ENCODE measurements around the gene SLCO4A1. TPM values are rescaled to one million over a fixed set of nuclear protein-coding genes. Genes with fewer than 3 reads are reported as not detected.

Gene SLCO4A1
- total RNA-seq, 1 donor from 2014 or later: 1.4 TPM

DNA sequence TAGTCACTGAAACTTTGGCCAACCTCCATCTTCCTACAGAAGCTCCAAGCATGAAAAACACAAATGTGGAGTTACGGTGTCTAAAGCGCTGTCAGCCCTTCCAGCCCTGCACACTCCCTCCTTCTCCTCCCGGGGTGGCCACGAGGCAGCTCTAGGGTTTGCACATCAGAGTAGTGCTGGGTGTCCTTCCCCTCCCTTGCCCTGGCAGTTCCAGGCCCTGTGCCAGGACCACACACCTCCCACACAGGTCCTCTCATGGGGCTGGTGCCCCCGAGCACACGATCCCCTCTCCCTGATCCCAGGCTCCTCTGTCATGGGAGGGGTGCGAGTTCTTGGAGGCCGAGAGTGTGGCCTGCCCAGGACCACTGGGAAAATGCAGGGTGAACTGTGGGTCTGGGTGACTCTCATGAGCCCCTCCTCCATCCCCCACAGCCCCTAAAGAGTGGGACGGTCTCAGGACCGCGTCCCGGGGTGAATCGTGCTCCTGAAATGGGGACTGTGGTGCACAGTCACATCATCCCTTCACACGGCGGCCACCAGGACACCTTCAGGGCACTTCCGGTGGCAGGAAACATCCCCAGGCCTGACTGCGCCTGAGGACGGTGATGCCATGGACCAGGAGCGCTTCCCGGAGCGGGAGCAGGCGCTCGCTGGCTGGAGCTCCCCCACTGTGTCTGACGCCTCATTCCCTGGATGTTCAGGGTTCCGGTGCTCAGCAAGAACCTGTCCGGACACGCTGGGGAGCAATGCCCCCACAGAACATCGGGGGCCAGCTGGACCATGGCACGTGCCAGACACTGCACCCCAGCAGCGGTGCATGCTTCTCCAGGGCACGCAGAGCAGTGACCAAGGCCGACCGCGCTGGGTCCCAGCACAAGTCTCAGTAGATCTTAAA, 42.8 kb upstream of the SLCO4A1 start:
- no peak for DNase-seq (ENCODE audit: low spot score)
- Mint-ChIP-seq H3K4me3 (ENCODE audit: unreplicated experiment) (no peak overlapping the region), H3K27ac (ENCODE audit: unreplicated experiment) (no peak overlapping the region), H3K27me3 (ENCODE audit: unreplicated experiment) (peaks cover 2% of the 10 kb centered on the region), H3K9me3 (ENCODE audit: unreplicated experiment) (no peaks in the 10 kb centered on the region), H3K36me3 (ENCODE audit: low read depth, unreplicated experiment) (no peaks in the 10 kb centered on the region), H3K4me1 (ENCODE audit: unreplicated experiment) (no peaks in the 10 kb centered on the region)
- TF ChIP-seq, protein P1, sequence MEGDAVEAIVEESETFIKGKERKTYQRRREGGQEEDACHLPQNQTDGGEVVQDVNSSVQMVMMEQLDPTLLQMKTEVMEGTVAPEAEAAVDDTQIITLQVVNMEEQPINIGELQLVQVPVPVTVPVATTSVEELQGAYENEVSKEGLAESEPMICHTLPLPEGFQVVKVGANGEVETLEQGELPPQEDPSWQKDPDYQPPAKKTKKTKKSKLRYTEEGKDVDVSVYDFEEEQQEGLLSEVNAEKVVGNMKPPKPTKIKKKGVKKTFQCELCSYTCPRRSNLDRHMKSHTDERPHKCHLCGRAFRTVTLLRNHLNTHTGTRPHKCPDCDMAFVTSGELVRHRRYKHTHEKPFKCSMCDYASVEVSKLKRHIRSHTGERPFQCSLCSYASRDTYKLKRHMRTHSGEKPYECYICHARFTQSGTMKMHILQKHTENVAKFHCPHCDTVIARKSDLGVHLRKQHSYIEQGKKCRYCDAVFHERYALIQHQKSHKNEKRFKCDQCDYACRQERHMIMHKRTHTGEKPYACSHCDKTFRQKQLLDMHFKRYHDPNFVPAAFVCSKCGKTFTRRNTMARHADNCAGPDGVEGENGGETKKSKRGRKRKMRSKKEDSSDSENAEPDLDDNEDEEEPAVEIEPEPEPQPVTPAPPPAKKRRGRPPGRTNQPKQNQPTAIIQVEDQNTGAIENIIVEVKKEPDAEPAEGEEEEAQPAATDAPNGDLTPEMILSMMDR (IDR thresholded peaks at IDR 0.05; ENCODE audit: unreplicated experiment): no peak

DNA sequence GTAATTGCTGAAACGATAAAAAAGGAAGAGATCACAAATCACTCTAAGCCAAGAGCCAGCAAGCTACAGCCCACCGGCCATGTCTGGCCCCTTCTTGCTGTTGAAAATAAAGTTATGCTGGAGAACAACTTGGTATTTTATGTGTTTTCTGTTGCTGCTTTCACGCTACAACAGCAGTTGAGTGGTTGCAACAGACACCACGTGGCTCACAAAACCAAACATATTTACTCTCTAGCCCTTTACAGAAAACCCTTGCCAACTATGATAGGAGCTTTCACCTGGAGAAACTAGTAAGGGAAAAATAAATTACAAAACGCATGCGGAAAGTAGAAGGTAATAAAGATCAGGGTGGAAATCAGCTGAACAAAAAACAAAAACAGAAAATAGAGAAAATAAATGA, 41.1 kb upstream of the SLCO4A1 start:
- DNase-seq (ENCODE audit: low spot score): no peak
- no peak overlapping the region for H3K4me3 Mint-ChIP-seq (ENCODE audit: unreplicated experiment)
- TF ChIP-seq, protein P1 (IDR thresholded peaks at IDR 0.05; ENCODE audit: unreplicated experiment): no peak

DNA sequence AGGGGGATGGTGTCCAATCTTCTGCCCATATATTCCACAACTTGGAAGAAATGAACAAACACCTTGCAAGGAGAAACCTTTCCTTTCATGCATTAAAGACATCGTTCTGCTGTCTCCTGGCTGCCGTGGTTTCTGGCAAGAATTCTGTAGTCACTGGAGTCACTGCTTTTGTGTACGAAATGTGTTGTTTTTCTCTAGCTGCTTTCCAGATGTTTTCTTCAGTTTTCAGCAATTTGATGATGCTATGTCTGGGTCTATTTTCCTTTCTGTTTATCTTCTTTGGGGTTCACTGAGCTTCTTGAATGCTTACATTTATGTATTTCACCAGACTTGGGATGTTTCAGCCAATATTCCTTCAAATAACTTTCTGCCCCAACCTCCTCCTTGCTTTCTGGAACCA, 40.6 kb upstream of the SLCO4A1 start:
- Mint-ChIP-seq H3K27ac (ENCODE audit: unreplicated experiment) (no peak overlapping the region), H3K4me1 (ENCODE audit: unreplicated experiment) (peaks cover 3% of the 10 kb centered on the region), H3K27me3 (ENCODE audit: unreplicated experiment) (peaks cover 2% of the 10 kb centered on the region), H3K9me3 (ENCODE audit: unreplicated experiment) (no peaks in the 10 kb centered on the region), H3K36me3 (ENCODE audit: low read depth, unreplicated experiment) (no peaks in the 10 kb centered on the region), H3K4me3 (ENCODE audit: unreplicated experiment) (no peak overlapping the region)
- DNase-seq (ENCODE audit: low spot score): no peak
- TF ChIP-seq, protein P1 (IDR thresholded peaks at IDR 0.05; ENCODE audit: unreplicated experiment): no peak

More for the DNA sequence above, 41.1 kb upstream of the SLCO4A1 start:
- Mint-ChIP-seq H3K4me1 (ENCODE audit: unreplicated experiment) (peaks cover under 1% of the 10 kb centered on the region), H3K27ac (ENCODE audit: unreplicated experiment) (no peak overlapping the region), H3K27me3 (ENCODE audit: unreplicated experiment) (peaks cover 2% of the 10 kb centered on the region), H3K9me3 (ENCODE audit: unreplicated experiment) (no peaks in the 10 kb centered on the region), H3K36me3 (ENCODE audit: low read depth, unreplicated experiment) (no peaks in the 10 kb centered on the region)

DNA sequence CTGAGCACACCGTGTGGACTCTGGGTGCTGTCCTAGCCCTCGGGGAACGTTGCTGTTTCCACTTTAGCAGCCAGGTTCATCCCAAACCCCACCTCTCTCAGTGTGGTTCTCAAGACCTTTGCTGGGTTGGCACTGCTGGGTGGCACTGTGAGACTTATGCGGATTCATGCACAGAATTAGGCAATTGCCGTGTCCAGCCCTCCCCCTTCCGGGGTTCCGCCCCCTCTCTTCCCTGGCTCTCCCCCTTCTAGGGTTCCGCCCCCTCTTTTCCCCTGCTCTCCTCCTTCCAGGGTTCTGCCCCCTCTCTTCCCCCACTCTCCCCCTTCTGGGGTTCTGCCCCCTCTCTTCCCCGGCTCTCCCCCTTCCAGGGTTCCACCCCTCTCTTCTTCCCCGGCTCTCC, 39.8 kb upstream of the SLCO4A1 start:
- H3K36me3 Mint-ChIP-seq (ENCODE audit: low read depth, unreplicated experiment): no peaks in the 10 kb centered on the region
- H3K4me1 Mint-ChIP-seq (ENCODE audit: unreplicated experiment): peaks cover 3% of the 10 kb centered on the region
- peaks cover 3% of the 10 kb centered on the region for H3K27me3 Mint-ChIP-seq (ENCODE audit: unreplicated experiment)
- TF ChIP-seq, protein P1 (IDR thresholded peaks at IDR 0.05; ENCODE audit: unreplicated experiment): no peak
- no peak for DNase-seq (ENCODE audit: low spot score)
- no peak overlapping the region for H3K27ac Mint-ChIP-seq (ENCODE audit: unreplicated experiment)
- no peaks in the 10 kb centered on the region for H3K9me3 Mint-ChIP-seq (ENCODE audit: unreplicated experiment)
- H3K4me3 Mint-ChIP-seq (ENCODE audit: unreplicated experiment): no peak overlapping the region

Data from endothelial cell (in vitro differentiated cells).